Neural progenitor cell (in vitro differentiated cells): ENCODE measurements around the gene CHST15. TPM values are rescaled to one million over a fixed set of nuclear protein-coding genes. Genes with fewer than 3 reads are reported as not detected.

Experiments
- DNase-seq: peaks from one replicate; pipeline ENCODE4 v3.0.0-alpha.2; 2016; ENCODE audit warnings: low spot score
- H2AFZ ChIP-seq: fragments of 200-600 bp; sonication (generic); replicated peaks from 2 replicates; pipeline ENCODE4 v1.6.1; 2016; ENCODE audit warnings: antibody characterized with exemption
- H3F3A ChIP-seq: fragments of 200-600 bp; sonication (generic); 2 replicates; pipeline ENCODE4 v1.6.1; 2016; ENCODE audit warnings: antibody characterized with exemption, low read depth
- H3K27ac ChIP-seq: fragments of 200-600 bp; sonication (generic); 2 replicates; pipeline ENCODE4 v1.5.1; 2016; ENCODE audit warnings: mild to moderate bottlenecking
- H3K27me3 ChIP-seq: fragments of 200-600 bp; sonication (generic); 2 replicates; pipeline ENCODE4 v1.6.1; 2016; ENCODE audit warnings: mild to moderate bottlenecking, moderate library complexity
- H3K36me3 ChIP-seq: fragments of 200-600 bp; sonication (generic); 2 replicates; pipeline ENCODE4 v1.5.1; 2016
- H3K4me1 ChIP-seq: fragments of 200-600 bp; sonication (generic); 2 replicates; pipeline ENCODE4 v1.6.1; 2016; ENCODE audit warnings: mixed run types
- H3K4me2 ChIP-seq: fragments of 200-600 bp; sonication (generic); 2 replicates; pipeline ENCODE4 v1.6.1; 2016
- H3K4me3 ChIP-seq: fragments of 200-600 bp; sonication (generic); 2 replicates; pipeline ENCODE4 v1.5.1; 2016
- H3K79me2 ChIP-seq: fragments of 200-600 bp; sonication (generic); 2 replicates; pipeline ENCODE4 v1.6.1; 2016; ENCODE audit warnings: low read depth
- H3K9ac ChIP-seq: fragments of 200-600 bp; sonication (generic); 2 replicates; pipeline ENCODE4 v1.6.1; 2016
- H3K9me3 ChIP-seq: fragments of 200-600 bp; sonication (generic); 2 replicates; pipeline ENCODE4 v1.5.1; 2016; ENCODE audit warnings: low read depth
- H4K20me1 ChIP-seq: fragments of 200-600 bp; sonication (generic); 2 replicates; pipeline ENCODE4 v1.6.1; 2016; ENCODE audit warnings: low read depth
- H3K27ac Mint-ChIP-seq: 3 replicates; pipeline ENCODE4 v1.8.0; 2021; ENCODE audit warnings: mixed read lengths
- H3K27me3 Mint-ChIP-seq: 2 replicates; pipeline ENCODE4 v1.8.0; 2022; ENCODE audit warnings: low read depth, mild to moderate bottlenecking, inconsistent platforms, moderate library complexity, mixed read lengths; ENCODE audit not compliant: insufficient read depth
- H3K36me3 Mint-ChIP-seq: 3 replicates; pipeline ENCODE4 v1.8.0; 2021; ENCODE audit warnings: mixed read lengths
- H3K4me1 Mint-ChIP-seq: 3 replicates; pipeline ENCODE4 v1.8.0; 2021; ENCODE audit warnings: mixed read lengths
- H3K4me3 Mint-ChIP-seq: 3 replicates; pipeline ENCODE4 v1.8.0; 2021; ENCODE audit warnings: mild to moderate bottlenecking, moderate library complexity, mixed read lengths
- H3K9me3 Mint-ChIP-seq: 3 replicates; pipeline ENCODE4 v1.8.0; 2020; ENCODE audit warnings: mixed read lengths
- CTCF ChIP-seq: fragments of 200-600 bp; sonication (generic); IDR thresholded peaks from 2 replicates; pipeline ENCODE4 v1.5.1; 2017; ENCODE audit warnings: antibody characterized with exemption, mild to moderate bottlenecking
- EZH2 ChIP-seq: fragments of 200-600 bp; sonication (generic); IDR thresholded peaks from 2 replicates; pipeline ENCODE4 v1.6.1; 2017; ENCODE audit warnings: antibody characterized with exemption, mild to moderate bottlenecking, moderate library complexity
- EZH2phosphoT487 ChIP-seq: fragments of 200-600 bp; sonication (generic); IDR thresholded peaks from 2 replicates; pipeline ENCODE4 v1.6.1; 2017; ENCODE audit warnings: antibody characterized with exemption
- total RNA-seq: library from RNA; depleted of rRNA; stranded (reverse); fragments of >200 nt; gene quantifications from 2 replicates; pipeline ENCODE4 v1.2.3, GENCODE V29; 2015; ENCODE audit warnings: low replicate concordance

The CHST15 gene
- total RNA-seq, 1 donor from 2014 or later, result 0.54 TPM

GRCh38 chr10:124119216-124119615 is 25.8 kb upstream of the CHST15 start:
- H2AFZ ChIP-seq, result no peak overlapping the region
- peaks cover 4% of the 10 kb centered on the region for H3K27me3 Mint-ChIP-seq

GRCh38 chr10:124117833-124118232 is 24.4 kb upstream of the CHST15 start:
- Histone ChIP-seq H3K4me1 (no peaks in the 10 kb centered on the region), H2AFZ (no peak overlapping the region), H3K9ac (no peak overlapping the region), H3K27ac (no peak overlapping the region), H3K9me3 (no peaks in the 10 kb centered on the region), H3K36me3 (no peaks in the 10 kb centered on the region), H3K79me2 (no peaks in the 10 kb centered on the region), H4K20me1 (no peaks in the 10 kb centered on the region), H3F3A (no peaks in the 10 kb centered on the region), H3K27me3 (no peaks in the 10 kb centered on the region), H3K4me3 (no peak overlapping the region), H3K4me2 (no peak overlapping the region)
- TF ChIP-seq EZH2phosphoT487, result no peak
- no peak for TF ChIP-seq CTCF
- no peak for TF ChIP-seq EZH2
- Mint-ChIP-seq H3K4me1 (no peaks in the 10 kb centered on the region), H3K27me3 (peaks cover 4% of the 10 kb centered on the region), H3K9me3 (no peaks in the 10 kb centered on the region), H3K27ac (no peak overlapping the region), H3K4me3 (no peak overlapping the region), H3K36me3 (no peaks in the 10 kb centered on the region)
- DNase-seq, result no peak

More at GRCh38 chr10:124119216-124119615, 25.8 kb upstream of the CHST15 start:
- no peaks in the 10 kb centered on the region for H3K36me3 ChIP-seq
- H3K4me3 Mint-ChIP-seq, result no peak overlapping the region
- H3K79me2 ChIP-seq, result no peaks in the 10 kb centered on the region
- TF ChIP-seq CTCF (no peak), EZH2phosphoT487 (no peak), EZH2 (no peak)
- peaks cover 2% of the 10 kb centered on the region for H3K4me1 Mint-ChIP-seq
- no peak overlapping the region for H3K27ac ChIP-seq
- H3K36me3 Mint-ChIP-seq, result no peaks in the 10 kb centered on the region
- H3K9ac ChIP-seq, result no peak overlapping the region
- no peaks in the 10 kb centered on the region for H3F3A ChIP-seq
- H3K9me3 Mint-ChIP-seq, result no peaks in the 10 kb centered on the region
- H4K20me1 ChIP-seq, result no peaks in the 10 kb centered on the region
- no peak overlapping the region for H3K27ac Mint-ChIP-seq
- H3K4me3 ChIP-seq, result no peak overlapping the region
- no peaks in the 10 kb centered on the region for H3K9me3 ChIP-seq
- no peaks in the 10 kb centered on the region for H3K4me1 ChIP-seq
- no peak overlapping the region for H3K4me2 ChIP-seq
- no peak for DNase-seq
- no peaks in the 10 kb centered on the region for H3K27me3 ChIP-seq

- H3K36me3 ChIP-seq, result no peaks in the 10 kb centered on the region
- H3K27ac ChIP-seq, result no peak overlapping the region
- no peak for TF ChIP-seq EZH2phosphoT487
- TF ChIP-seq EZH2, result no peak
- no peak for TF ChIP-seq CTCF
- Mint-ChIP-seq H3K4me1 (no peaks in the 10 kb centered on the region), H3K4me3 (no peak overlapping the region), H3K9me3 (no peaks in the 10 kb centered on the region), H3K27ac (no peak overlapping the region), H3K36me3 (no peaks in the 10 kb centered on the region), H3K27me3 (peaks cover 4% of the 10 kb centered on the region)
- H3K9me3 ChIP-seq, result no peaks in the 10 kb centered on the region
- no peak overlapping the region for H2AFZ ChIP-seq
- H3F3A ChIP-seq, result no peaks in the 10 kb centered on the region
- H3K4me1 ChIP-seq, result no peaks in the 10 kb centered on the region
- no peaks in the 10 kb centered on the region for H3K27me3 ChIP-seq
- no peaks in the 10 kb centered on the region for H4K20me1 ChIP-seq
- H3K79me2 ChIP-seq, result no peaks in the 10 kb centered on the region
- no peak overlapping the region for H3K9ac ChIP-seq
- DNase-seq, result no peak
- no peak overlapping the region for H3K4me3 ChIP-seq
- no peak overlapping the region for H3K4me2 ChIP-seq
Measured at GRCh38 chr10:124117511-124117785, 24.1 kb upstream of the CHST15 start.
